GM18511 (cell line): ENCODE results near the gene ATP5PD.
"Not testable (repeated sequence)": the region's sequence is repeated elsewhere in the genome, so short reads cannot be mapped to it uniquely, and the experiment has no call there.

Source experiments
- ATAC-seq: cut with Tn5 transposase; IDR thresholded peaks from one replicate; pipeline ENCODE4 v1.9.1; 2021; ENCODE audit warnings: mild to moderate bottlenecking, moderate library complexity; ENCODE audit not compliant: unreplicated experiment

The ATP5PD gene

DNA sequence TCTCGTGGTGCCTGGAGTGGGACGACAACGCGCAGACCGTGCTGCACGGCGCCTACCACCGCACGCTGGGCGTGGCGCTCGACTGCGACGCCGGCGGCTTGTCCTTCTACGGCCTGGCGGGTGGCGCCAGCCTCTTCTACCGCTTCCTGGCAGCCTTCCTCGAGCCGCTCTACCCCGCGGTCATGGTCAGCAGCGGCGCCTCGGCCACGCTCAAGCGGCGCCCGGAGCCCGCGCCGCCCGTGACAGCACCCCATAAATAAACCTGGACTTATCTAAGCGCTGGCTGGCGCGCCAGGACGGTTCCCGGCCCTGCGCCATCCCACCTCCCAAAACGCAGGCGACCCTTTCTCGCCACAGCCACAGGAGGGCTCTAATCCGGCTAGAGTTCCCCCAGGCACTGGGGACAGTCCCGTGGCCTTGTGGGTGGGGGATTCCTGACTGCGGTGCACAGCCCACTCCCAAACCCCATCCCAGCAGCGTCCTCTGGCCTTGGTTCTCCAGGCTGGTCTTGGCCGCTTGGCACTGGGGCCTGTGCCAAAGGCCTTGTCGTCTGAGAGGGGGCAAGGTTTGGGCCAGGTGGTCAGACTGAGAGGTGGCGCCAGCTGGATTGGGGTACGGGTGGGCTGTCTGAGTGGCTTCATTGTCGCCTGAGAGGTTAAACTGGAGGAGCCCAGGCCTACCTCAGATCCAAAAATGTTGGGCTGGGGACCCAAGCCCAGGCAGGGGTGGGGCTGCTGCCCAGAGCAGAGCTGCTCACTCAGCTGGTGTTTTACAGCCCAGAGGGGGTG lies 30.9 kb upstream of the ATP5PD start:
- ATAC-seq, result peak; percentile 49

DNA sequence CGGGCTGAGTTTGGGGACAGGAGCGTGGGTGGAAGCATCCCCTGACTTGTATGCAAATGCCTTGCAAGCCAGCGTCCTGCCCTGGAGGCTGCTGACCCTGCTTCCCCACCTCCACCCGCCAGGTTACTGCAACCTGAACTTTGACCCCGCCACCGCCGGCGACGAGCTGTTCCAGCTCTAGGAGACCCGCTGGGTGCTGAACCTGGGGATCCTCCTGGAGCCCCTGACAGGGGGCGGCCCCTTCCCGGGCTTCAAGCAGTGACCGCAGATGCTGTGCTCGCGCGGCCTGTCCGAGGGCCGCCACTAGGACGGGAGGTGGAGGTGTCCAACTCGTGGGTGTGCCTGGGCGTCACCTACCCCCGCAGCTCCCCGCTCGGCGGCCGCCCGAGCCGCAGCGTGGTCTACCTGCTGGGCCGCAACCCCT lies 30.3 kb upstream of the ATP5PD start:
- no peak for ATAC-seq

DNA sequence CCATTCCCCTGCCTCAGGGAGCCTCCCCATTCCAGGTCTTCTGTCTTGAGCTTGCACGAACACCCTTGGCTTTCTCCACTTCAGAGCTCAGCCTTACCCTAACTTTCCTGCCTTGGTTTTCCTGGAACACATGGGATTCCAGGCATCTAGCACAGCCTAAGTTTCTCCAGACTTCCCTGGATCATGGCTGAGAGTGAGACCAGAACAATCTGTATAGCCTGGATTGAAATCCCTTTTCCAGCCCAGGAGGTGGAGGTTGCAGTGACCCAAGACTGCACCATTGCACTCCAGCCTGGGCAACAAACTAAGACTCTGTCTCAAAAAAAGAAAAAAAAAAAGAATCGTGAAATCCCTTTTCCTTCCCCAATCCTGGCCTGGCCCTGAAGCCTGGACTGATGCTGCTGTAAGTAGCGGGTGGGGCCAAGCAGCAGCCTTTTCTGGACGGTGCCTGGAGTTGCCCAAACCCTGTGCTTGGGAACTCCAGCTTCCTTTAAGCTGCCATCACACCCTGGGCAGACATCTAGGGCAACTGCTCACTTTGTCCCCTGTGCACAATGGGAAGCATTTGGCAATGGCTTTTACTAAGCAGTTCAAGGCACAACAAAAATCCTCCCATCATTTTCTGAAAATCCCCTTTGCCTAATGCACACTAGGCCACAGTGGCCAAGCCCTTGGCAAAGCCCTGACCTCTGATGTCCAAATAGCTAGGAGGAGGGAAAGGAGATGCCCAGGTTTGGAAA lies 29.0 kb upstream of the ATP5PD start:
- no peak for ATAC-seq

DNA sequence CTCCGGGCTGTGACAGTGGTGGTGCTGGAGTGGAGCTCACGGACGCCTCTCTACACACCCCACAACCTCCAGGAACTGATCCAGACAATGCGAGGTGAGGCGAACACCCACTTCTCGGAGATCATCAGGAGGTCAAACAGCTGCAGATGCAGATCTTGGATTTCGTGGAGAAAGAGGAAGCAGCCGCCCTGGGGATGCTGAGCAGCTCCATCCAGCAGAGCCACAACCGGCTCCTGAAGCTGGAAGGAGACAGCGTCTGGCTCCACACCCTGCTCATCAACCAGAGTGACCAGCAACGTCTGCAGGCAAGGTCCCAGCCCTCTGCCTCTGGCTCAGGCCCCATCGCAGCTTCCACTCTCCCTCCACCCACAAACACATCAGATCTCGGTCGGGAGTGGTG lies 27.8 kb upstream of the ATP5PD start:
- no peak for ATAC-seq

DNA sequence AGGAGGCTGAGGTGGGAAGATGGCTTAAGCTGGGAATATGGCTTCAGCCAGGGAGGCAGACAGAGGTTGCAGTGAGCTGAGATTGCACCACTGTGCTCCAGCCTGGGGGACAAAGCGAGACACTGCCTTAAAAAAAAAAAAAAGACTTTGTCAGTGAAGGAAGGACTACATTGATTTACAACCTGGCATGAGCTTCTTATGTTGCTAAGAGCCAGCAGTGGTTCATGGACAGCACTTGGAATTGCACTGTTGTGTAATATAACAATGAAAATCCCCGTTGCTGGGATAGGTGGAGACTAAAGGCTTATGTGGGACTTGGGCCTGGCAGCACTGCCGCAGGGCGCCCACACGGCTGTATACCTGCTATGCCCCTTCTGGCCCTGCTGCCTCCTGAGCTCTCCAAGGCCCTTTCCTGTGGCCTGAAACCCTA lies 26.9 kb upstream of the ATP5PD start:
- ATAC-seq, result no peak

DNA sequence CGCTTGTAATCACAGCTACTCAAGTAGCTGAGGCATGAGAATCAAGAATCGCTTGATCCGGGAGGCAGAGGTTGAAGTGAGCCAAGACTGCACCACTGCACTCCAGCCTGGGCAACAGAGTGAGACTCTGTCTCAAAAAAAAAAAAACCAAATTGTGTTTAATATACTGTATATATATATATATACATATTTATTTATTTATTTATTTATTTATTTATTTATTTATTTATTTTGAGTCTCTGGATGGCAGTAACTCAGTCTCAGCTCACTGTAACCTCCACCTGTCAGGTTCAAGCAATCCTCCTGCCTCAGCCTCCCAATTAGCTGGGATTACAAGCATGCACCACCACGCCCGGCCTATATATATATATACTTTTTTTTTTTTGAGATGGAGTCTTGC lies 26.1 kb upstream of the ATP5PD start:
- ATAC-seq, result not testable (repeated sequence)

DNA sequence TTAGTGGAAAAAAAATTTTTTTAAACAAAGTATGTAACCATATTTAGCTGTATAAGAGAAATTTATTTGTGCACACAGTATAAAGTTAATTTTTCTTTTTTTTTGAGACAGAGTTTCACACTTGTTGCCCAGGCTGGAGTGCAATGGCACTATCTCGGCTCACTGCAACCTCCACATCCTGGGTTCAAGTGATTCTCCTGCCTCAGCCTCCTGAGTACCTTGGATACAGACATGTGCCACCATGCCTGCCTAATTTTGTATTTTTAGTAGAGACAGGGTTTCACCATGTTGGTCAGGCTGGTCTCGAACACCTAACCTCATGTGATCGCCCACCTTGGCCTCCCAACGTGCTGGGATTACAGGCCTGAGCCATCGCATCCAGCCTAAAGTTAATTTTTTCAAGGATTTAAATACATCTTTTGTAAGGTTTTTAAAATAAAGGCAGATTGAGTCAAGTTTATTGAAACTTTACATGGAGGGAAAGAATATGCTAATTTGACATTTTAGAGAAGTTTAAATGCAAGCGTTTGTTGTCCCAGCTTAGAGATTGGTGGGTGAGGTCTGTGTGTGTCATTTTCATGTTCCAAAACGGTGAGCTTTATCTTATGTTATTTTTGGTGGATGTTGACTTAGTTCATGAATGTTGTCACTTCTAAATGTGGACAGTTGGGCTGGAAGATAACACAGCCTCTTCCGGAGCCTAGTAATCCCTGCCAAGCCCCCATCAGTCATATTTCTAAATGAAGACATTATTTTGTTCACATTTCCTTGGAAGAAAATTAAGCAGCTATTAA lies 24.9 kb upstream of the ATP5PD start:
- not testable (repeated sequence) for ATAC-seq

DNA sequence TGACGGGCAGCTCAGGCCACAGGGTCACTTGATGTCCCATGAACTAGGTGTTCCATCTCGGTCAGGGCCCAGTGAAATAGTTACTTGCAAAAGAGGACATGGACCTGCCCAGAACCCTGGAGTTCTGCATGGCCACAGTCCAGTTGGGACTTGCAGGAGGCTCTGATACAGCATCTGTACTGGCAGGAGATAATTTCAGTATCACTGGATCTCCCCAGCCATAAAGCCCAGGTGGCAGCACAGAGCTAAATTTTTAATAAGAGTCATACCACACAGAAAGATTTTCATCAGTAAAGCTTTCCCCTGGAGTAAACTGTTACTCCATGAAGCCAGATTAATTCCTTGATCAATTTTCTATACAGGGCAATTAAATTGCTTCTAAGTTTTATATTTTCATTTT lies 23.0 kb upstream of the ATP5PD start:
- no peak for ATAC-seq

DNA sequence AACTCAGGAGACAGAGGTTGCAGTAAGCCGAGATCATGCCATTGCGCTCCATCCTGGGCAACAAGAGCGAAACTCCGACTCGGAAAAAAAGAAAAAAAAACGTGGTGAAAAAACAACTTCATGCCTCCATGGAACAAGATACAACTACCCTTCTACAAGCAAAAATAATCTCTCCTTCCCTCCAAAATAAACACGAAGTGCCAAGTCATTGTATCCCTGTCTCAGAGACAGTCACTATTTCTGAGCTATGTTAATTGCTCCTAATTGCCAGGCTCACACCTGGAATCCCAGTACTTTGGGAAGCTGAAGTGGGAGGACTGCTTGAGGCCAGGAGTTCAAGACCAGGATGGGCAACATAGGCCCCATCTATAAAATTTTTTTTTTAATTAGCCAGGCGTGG lies 22.0 kb upstream of the ATP5PD start:
- no peak for ATAC-seq

DNA sequence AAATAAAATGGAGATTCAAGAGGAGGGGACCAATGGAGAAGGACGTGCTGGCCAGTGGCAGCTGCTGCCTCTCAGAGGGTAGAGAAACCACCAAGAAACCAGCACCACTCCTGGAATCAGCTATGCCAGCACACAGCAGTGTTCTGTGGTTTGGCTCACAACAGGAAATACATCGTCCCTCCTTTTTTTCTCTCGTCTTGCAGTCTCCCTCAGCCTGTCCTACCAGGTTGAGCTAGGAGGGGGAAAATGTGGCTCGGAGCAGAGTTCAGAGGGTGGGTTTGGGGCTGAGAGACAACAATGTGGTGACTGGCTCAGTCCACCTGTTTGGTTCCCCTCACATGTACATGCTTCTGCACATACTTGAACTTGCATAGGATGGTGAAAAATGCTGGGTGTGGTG lies 21.1 kb upstream of the ATP5PD start:
- ATAC-seq, result no peak

DNA sequence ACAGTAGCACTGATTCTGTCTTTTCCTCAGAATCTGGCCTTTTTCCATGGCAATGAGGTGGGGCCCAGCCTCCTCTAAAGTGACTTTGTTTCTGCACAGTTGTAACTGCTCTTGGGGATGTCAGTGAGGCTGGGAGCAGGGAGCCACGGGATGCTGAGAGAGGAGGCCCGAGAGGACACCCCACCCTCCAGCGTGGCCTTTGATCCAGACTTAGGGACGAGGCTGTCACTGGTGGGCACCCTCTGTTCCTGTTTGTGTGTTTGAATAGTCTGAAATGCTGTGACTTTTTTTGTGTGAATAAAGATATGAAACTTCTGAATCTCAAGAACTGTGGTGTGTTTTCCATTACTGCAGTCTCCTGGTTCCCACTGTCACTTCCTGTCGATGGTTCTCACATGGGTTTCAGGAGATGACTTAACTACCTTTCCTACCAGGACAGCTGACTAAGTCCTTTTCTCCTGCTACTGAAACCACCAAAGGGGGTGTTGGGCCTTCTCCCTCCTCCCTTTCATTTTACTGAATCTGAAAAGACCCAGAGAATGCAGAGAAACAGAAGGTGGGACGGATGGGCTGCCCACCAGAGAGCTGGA lies 18.9 kb upstream of the ATP5PD start:
- no peak for ATAC-seq

DNA sequence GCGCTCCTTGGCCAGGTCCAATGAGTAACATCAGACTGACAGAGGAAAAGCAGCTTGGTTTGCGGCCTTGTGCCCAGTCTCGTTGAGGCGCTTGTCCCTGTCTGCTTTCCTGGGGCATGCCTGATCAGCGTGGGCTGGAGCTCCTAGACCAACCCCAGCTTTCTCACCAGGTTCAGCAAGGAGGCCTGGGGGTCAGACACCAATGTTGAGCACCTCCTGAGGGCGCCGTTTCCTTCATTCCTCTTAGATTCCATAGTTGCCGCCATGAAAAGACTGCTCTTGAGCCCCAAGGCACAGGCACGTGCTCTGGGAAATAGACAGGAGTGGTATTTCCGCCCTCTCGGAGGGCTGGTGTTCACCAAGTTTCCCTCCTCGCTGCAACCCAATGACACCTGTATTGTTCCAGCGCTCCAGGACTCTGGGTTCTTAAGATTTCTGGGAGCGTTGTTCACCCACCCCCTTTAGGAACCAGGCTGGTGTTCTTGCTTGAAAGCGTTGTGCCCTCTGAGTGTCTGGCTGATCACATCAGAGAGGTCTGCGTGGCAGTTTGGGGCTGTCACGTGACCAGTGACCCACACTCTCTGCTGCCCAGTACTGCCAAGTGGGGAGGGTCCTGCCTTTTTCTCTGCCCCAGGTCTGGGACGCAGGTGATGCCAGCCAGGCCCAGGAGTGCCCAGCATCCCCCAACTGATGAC lies 18.2 kb upstream of the ATP5PD start:
- ATAC-seq, result no peak

DNA sequence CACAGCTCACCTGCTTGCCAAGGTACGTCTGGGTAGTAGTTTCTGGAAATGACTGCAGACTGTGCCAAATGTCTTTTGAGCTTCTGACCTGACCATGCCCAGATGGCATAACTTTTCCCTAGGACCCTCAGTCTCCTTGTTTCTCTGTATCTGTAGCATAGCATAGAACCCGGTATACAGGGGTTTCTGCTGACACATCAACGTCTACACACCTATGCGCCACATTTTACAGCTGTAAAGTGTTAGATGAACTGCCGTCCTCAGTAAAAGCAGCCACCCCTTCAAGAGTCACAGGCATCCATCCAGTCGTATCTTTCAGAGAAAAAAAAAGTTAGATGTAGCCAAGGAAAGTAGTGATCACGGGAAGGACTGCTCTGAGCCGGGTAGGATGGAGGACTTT lies 17.7 kb upstream of the ATP5PD start:
- ATAC-seq, result no peak

DNA sequence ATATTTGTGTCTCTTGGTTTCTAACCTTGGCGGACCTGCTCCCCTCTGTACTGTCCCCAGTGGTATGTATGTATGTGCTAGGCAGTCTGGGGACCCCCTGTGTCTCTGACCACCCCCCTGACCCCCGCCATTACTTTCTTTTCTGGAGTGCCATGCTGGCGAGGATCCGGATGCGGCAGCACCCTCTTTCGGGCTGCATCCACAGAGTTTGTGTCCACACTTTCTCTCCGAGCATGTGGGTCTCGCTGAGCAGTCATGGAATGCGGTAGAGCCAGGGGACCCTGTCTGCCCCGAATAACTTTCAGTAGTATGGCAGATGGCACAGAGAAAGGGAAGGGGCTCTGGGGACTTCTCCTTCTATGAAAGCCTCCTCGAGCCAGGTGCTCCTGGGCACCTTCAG lies 17.3 kb upstream of the ATP5PD start:
- no peak for ATAC-seq

DNA sequence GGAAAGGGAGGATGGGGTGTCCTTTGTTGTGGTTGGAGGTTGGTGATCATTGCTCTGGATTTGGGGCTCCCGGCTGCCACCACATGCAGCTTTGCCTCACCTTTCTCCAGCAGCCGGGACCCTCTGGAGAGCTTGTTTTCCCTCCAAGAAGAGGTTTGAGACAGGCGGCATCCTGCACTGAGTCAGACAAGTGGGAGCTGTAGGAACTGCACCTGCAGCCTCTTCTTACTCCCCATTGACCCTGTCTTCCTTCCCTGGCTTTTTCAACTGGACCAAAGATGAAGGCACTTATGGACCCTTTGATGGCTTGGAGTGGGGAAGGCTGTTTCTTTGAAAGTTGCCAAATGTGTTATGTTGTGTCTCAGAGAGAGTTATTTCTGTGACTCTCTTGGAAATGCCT lies 16.9 kb upstream of the ATP5PD start:
- ATAC-seq, result no peak

DNA sequence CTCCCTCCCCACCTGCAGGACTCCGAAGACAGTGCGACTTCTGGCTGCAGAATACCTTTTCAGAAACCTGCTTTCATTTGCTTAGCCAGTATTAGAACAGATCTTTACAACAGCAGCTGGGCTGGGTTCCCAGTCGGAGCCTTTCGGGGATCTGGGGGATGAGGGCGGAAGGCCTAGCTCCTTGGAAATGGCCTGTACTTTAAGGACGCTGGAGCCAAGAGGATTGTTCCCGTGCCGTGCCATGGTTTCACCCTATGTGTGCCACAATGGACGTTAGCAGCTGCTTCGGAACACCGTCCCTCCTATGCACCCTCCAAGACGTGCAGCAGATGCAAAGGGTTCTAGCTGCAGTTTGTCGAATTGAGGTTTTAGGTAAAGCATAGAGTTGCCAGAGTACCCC lies 16.4 kb upstream of the ATP5PD start:
- no peak for ATAC-seq

DNA sequence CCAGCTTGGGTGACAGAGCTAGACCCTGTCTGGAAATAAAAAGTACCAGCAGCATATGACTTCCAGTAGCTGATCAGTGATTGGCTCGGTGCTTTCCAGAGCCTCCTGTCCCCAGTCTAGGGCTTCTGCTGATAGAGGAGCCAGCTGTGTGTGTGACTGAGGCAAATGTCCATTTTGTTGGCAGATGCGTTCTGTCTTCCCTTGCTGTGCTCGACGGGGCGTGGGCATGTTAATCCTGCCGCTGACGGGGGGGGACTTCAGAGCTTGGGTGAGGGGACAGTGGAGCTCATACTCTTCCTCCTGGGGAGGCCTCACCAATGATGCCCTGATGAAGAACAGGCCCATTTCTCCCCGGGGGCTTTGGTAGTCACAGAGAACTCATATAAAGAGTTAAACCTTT lies 14.8 kb upstream of the ATP5PD start:
- no peak for ATAC-seq

DNA sequence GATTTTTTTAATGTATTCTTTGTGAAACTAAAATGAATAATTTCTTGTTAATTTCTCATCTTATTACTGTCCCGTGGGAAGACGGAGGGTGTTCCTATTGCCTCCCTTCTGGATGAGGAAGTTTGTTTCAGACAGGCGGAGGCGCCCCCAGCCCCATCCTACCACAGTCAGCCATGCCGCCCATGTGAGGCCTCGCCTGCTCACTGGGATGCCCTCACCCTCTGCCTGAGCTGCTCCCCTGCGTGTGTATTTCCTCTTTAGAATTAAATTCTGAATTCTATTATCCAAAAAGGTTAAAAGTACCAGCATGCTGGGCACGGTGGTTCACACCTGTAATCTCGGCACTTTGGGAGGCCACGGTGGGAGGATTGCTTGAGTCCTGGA lies 14.3 kb upstream of the ATP5PD start:
- ATAC-seq, result no peak

DNA sequence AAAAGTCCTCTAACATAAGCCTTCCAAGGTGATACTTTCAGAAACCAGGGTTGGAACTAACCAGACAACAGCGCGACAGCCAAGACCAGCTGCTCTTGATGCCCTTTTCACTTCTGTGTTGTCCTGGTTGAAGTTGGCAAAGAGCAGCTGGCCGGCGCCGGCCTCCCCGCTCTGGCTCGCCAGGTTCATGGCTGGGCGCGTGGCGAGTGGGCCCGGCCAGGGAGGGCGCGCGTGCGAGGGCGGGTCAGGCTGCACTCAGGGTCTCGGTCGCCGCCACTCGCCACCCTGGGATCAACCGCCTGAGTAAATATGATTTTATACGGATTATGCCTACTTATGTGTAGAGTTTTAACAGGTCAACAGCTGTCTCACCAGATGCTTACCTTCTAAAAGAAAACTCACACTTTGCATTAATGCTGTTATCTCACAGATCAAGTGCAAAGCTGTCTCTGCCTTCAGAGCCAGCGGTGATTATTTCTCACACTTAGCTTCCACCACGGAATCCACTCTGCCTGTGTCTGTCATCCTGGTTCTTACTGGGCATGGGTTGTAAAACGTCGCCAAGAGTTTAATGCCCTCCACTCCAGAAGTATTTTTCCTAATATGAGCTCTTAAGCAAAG lies 13.8 kb upstream of the ATP5PD start:
- ATAC-seq, result no peak
